Epidermal melanocyte (primary cell): ENCODE data around the gene FAM180A.

Experiments used
- DNase-seq: peaks from one replicate; pipeline ENCODE4 v3.0.0; 2011; ENCODE audit warnings: low spot score; ENCODE audit not compliant: insufficient read length

Gene FAM180A

GRCh38 chr7:135684699-135685098, 63.9 kb downstream of the FAM180A start:
- DNase-seq: no peak

DNA sequence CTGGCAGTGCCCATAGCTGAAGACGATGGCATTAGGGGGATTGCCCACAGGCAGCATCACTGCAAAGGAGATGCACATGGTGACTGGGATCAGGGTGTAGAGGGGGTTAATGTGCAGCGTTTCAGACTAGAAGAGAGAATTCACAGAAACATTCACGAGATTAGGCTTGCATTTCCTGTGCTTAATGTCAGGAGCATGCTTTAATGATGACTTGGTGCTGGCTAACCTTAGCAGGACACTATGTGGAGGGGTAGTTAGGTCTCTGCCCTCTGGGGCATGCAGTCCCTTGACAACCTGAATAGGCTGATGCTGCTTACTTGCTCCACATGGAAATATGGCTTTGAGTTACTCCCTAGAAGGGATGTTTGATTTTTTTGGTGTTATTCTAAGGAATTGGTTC, 64.5 kb downstream of the FAM180A start:
- DNase-seq: no peak

DNA sequence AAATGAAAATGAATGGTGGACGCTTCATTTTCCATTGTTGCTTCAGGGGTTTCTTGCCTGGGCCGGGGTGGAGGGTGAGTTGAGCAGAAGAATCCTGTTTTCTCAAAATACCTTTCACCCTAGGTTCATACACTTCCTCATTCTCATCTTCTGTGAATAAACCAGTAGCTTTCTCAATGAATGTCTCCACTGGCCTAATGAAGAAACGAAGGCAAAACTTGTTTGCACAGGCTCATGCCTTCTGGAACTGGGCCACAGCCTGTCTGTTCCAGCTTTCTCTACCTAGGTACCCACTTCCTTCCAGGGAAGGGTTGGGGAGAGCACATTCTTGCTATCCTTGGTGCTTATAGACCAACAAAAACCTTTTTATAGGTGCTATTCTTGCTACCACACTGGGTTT, 65.0 kb downstream of the FAM180A start:
- no peak for DNase-seq

- no peak for DNase-seq
Observed at GRCh38 chr7:135682191-135682590, 66.4 kb downstream of the FAM180A start.

GRCh38 chr7:135681762-135682161, 66.9 kb downstream of the FAM180A start:
- DNase-seq: no peak
